IMR-90 (cell line): ENCODE data around the gene NDC80.
"Not testable (repeated sequence)": the region's sequence is repeated elsewhere in the genome, so short reads cannot be mapped to it uniquely, and the experiment has no call there.

ENCODE experiments used
- BHLHE40 ChIP-seq: fragments of 150-350 bp; IDR thresholded peaks from 2 replicates; pipeline ENCODE4 v1.6.1; 2016; ENCODE audit warnings: mild to moderate bottlenecking, low read depth, low read length
- CEBPB ChIP-seq: IDR thresholded peaks from 2 replicates; pipeline ENCODE4 v1.6.1; 2012; ENCODE audit warnings: low read depth, low read length, improper control_type of control experiment
- FOS ChIP-seq: fragments of 150-350 bp; IDR thresholded peaks from 2 replicates; pipeline ENCODE4 v1.6.1; 2016; ENCODE audit warnings: low read depth, low read length
- MAZ ChIP-seq: IDR thresholded peaks from 2 replicates; pipeline ENCODE4 v1.6.1; 2012; ENCODE audit warnings: low read depth, mild to moderate bottlenecking, low read length, improper control_type of control experiment, moderate library complexity, borderline replicate concordance
- POLR2A ChIP-seq: IDR thresholded peaks from 2 replicates; pipeline ENCODE4 v1.6.1; 2012; ENCODE audit warnings: mild to moderate bottlenecking, low read depth, low read length
- RAD21 ChIP-seq: IDR thresholded peaks from 2 replicates; pipeline ENCODE4 v1.6.1; 2012; ENCODE audit warnings: low read length, improper control_type of control experiment
- RFX5 ChIP-seq: IDR thresholded peaks from 2 replicates; pipeline ENCODE4 v1.8.0; 2012; ENCODE audit warnings: low read depth, mild to moderate bottlenecking, low read length, moderate library complexity
- SMC3 ChIP-seq: fragments of 150-350 bp; IDR thresholded peaks from 2 replicates; pipeline ENCODE4 v1.6.1; 2016; ENCODE audit warnings: low read depth, mild to moderate bottlenecking, antibody characterized with exemption, low read length, moderate library complexity
- TF ChIP-seq, protein P1 (sequence below): conservative IDR thresholded peaks from 2 replicates; pipeline ENCODE4 v1.5.1; 2012; ENCODE audit warnings: mild to moderate bottlenecking, low read depth, low read length, improper control_type of control experiment
- TF ChIP-seq, protein P2 (sequence below): fragments of 150-350 bp; IDR thresholded peaks from 2 replicates; pipeline ENCODE4 v1.6.1; 2016; ENCODE audit warnings: low read depth, mild to moderate bottlenecking, low read length, moderate library complexity, borderline replicate concordance
- TF ChIP-seq, protein P3 (sequence below): fragments of 150-350 bp; IDR thresholded peaks from 2 replicates; pipeline ENCODE4 v1.6.1; 2017; ENCODE audit warnings: mild to moderate bottlenecking, antibody characterized with exemption, low read length, low read depth

DNA sequence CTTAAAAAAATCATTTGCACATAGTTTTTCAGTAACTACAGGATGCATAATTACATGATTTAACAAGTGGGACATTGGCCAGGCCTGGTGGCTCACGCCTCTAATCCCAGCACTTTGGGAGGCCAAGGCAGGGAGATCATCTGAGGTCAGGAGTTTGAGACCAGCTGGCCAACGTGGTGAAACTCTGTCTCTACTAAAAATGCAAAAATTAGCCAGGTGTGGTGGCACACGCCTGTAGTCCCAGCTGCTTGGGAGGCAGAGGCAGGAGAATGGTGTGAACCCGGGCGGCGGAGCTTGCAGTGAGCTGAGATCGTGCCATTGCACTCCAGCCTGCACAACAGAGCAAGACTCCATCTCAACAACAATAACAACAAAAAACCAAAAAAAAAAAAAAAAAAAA is 90.9 kb downstream of the NDC80 start:
- TF ChIP-seq RAD21, POLR2A, CEBPB, SMC3, RFX5, BHLHE40, FOS, MAZ: not testable (repeated sequence)
- TF ChIP-seq, protein P1, sequence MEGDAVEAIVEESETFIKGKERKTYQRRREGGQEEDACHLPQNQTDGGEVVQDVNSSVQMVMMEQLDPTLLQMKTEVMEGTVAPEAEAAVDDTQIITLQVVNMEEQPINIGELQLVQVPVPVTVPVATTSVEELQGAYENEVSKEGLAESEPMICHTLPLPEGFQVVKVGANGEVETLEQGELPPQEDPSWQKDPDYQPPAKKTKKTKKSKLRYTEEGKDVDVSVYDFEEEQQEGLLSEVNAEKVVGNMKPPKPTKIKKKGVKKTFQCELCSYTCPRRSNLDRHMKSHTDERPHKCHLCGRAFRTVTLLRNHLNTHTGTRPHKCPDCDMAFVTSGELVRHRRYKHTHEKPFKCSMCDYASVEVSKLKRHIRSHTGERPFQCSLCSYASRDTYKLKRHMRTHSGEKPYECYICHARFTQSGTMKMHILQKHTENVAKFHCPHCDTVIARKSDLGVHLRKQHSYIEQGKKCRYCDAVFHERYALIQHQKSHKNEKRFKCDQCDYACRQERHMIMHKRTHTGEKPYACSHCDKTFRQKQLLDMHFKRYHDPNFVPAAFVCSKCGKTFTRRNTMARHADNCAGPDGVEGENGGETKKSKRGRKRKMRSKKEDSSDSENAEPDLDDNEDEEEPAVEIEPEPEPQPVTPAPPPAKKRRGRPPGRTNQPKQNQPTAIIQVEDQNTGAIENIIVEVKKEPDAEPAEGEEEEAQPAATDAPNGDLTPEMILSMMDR, result not testable (repeated sequence)
- TF ChIP-seq, protein P2, sequence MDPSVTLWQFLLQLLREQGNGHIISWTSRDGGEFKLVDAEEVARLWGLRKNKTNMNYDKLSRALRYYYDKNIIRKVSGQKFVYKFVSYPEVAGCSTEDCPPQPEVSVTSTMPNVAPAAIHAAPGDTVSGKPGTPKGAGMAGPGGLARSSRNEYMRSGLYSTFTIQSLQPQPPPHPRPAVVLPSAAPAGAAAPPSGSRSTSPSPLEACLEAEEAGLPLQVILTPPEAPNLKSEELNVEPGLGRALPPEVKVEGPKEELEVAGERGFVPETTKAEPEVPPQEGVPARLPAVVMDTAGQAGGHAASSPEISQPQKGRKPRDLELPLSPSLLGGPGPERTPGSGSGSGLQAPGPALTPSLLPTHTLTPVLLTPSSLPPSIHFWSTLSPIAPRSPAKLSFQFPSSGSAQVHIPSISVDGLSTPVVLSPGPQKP, result not testable (repeated sequence)
- TF ChIP-seq, protein P3, sequence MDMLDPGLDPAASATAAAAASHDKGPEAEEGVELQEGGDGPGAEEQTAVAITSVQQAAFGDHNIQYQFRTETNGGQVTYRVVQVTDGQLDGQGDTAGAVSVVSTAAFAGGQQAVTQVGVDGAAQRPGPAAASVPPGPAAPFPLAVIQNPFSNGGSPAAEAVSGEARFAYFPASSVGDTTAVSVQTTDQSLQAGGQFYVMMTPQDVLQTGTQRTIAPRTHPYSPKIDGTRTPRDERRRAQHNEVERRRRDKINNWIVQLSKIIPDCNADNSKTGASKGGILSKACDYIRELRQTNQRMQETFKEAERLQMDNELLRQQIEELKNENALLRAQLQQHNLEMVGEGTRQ, result not testable (repeated sequence)
